BE2C (cell line): ENCODE data around the gene SOX9.

ENCODE experiments used
- DNase-seq: peaks from one replicate; pipeline ENCODE4 v3.0.0-alpha.2; 2020
- H3K27me3 ChIP-seq: fragments of 250-450 bp; sonication (Bioruptor Pico); 2 replicates; pipeline ENCODE4 v1.5.1; 2020; ENCODE audit warnings: mild to moderate bottlenecking
- H3K36me3 ChIP-seq: fragments of 250-450 bp; sonication (Bioruptor Pico); 2 replicates; pipeline ENCODE4 v1.5.1; 2020; ENCODE audit warnings: mild to moderate bottlenecking
- H3K4me1 ChIP-seq: fragments of 250-450 bp; sonication (Bioruptor Pico); 2 replicates; pipeline ENCODE4 v1.5.1; 2020
- H3K4me3 ChIP-seq: 2 replicates; pipeline ENCODE4 v1.5.1; 2011; ENCODE audit warnings: low read depth, low read length
- H3K9me3 ChIP-seq: fragments of 250-450 bp; sonication (Bioruptor Pico); 2 replicates; pipeline ENCODE4 v1.5.1; 2020
- TF ChIP-seq, protein P1 (sequence below): IDR thresholded peaks from 2 replicates; pipeline ENCODE4 v1.5.1; 2012; ENCODE audit warnings: mild to moderate bottlenecking, low read depth, low read length

SOX9 gene

GRCh38 chr17:72142614-72143013, 21.8 kb downstream of the SOX9 start:
- Histone ChIP-seq H3K4me1 (no peaks in the 10 kb centered on the region; the same call in 1 of the 2 replicates), H3K4me3 (no peak overlapping the region), H3K36me3 (no peaks in the 10 kb centered on the region), H3K9me3 (no peaks in the 10 kb centered on the region), H3K27me3 (no peaks in the 10 kb centered on the region)
- no peak for DNase-seq
- TF ChIP-seq, protein P1, sequence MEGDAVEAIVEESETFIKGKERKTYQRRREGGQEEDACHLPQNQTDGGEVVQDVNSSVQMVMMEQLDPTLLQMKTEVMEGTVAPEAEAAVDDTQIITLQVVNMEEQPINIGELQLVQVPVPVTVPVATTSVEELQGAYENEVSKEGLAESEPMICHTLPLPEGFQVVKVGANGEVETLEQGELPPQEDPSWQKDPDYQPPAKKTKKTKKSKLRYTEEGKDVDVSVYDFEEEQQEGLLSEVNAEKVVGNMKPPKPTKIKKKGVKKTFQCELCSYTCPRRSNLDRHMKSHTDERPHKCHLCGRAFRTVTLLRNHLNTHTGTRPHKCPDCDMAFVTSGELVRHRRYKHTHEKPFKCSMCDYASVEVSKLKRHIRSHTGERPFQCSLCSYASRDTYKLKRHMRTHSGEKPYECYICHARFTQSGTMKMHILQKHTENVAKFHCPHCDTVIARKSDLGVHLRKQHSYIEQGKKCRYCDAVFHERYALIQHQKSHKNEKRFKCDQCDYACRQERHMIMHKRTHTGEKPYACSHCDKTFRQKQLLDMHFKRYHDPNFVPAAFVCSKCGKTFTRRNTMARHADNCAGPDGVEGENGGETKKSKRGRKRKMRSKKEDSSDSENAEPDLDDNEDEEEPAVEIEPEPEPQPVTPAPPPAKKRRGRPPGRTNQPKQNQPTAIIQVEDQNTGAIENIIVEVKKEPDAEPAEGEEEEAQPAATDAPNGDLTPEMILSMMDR = no peak

DNA sequence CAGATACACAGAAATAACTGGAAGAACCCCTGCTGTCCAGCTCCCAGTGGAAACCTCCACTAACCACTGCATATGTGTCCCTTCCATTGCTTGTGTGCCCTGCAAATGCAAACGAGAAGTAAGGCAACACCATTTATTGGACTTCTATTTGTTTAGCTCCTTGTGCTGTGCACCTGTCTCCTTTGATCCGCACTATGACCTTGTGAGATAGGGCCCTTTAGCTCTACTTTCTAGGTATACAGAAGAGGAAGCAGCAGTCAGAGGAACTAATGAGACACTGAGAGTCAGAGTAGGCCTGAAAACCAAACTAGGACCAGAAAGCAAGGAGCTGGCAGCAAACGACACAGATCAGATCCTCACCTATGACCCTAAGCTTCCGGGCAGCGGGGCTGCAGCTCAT, 22.4 kb downstream of the SOX9 start:
- H3K36me3 ChIP-seq = no peaks in the 10 kb centered on the region
- no peak overlapping the region for H3K4me3 ChIP-seq
- TF ChIP-seq, protein P1 = no peak
- H3K9me3 ChIP-seq = no peaks in the 10 kb centered on the region
- H3K27me3 ChIP-seq = no peaks in the 10 kb centered on the region
- no peaks in the 10 kb centered on the region; the same call in 1 of the 2 replicates for H3K4me1 ChIP-seq
- no peak for DNase-seq

DNA sequence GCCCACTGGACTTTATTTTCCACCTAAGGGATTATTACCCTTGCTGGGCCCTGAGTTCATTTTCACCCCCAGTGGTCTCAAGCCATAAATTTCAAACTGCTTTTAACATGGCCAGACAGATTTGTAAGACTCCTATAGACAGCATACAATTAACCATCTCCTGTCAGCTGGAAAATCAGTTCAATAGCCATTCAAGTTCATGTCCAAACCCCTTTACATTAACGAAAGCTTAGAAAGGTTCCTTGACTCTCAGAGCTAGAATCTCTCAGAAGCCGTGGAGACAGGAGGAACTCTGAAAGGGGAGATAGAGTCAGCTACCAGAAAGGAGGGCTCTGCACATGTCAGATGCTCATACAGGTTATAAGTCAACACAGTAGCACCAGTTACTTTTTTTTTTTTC, 23.3 kb downstream of the SOX9 start:
- DNase-seq = no peak
- TF ChIP-seq, protein P1 = no peak
- H3K4me3 ChIP-seq = no peak overlapping the region
- H3K9me3 ChIP-seq = no peaks in the 10 kb centered on the region
- no peaks in the 10 kb centered on the region for H3K27me3 ChIP-seq
- H3K4me1 ChIP-seq = no peaks in the 10 kb centered on the region; the same call in 1 of the 2 replicates
- no peaks in the 10 kb centered on the region for H3K36me3 ChIP-seq

- H3K36me3 ChIP-seq = no peaks in the 10 kb centered on the region
- TF ChIP-seq, protein P1 = no peak
- DNase-seq = no peak
- no peak overlapping the region for H3K4me3 ChIP-seq
- no peaks in the 10 kb centered on the region for H3K9me3 ChIP-seq
- no peaks in the 10 kb centered on the region for H3K4me1 ChIP-seq
- no peaks in the 10 kb centered on the region for H3K27me3 ChIP-seq
Observed at GRCh38 chr17:72145562-72145961, 24.7 kb downstream of the SOX9 start.

DNA sequence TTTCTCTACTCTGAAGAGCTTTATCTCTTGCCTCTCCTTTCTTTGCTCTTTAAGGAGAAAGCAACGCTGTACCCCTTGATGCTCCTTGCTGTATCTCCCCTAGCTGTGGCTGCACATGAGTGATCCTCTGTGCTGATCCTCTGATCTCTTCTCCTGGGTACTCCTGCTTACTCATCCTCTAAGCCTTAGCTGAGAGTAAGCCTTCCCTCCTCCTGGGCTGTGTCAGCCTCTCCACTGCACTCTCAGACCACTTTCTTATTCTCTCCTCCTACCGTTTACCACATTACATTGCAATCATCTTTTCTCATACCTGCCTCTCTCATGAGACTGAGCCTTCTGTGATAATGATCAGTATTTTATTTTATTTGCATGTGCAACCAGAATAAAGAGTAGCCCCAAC, 25.1 kb downstream of the SOX9 start:
- no peaks in the 10 kb centered on the region for H3K36me3 ChIP-seq
- no peak for DNase-seq
- no peak overlapping the region for H3K4me3 ChIP-seq
- H3K9me3 ChIP-seq = no peaks in the 10 kb centered on the region
- no peaks in the 10 kb centered on the region for H3K4me1 ChIP-seq
- TF ChIP-seq, protein P1 = no peak
- no peaks in the 10 kb centered on the region for H3K27me3 ChIP-seq

DNA sequence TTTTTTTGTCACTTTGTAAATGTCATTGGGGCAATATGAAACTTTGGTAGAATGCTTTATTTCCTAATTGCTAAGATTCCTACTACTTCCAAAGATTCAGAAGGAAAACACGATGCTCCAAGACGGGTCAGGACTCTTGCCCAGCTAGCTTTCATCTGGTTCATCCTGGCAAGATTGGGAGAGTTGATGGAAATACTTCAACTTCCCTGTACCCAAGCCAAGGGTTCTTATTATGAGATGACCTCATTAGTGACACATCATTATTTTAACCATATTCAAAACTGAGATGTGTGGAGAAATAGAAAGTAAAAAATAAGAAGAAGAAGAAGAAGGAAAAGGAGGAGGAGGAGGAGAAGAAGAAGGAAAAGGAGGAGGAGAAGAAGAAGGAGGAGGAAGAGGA, 25.6 kb downstream of the SOX9 start:
- H3K4me1 ChIP-seq = peaks cover 3% of the 10 kb centered on the region; the same call in 1 of the 2 replicates
- H3K9me3 ChIP-seq = no peaks in the 10 kb centered on the region

More for the DNA sequence above, 25.6 kb downstream of the SOX9 start:
- H3K4me3 ChIP-seq = no peak overlapping the region
- TF ChIP-seq, protein P1 = no peak
- no peak for DNase-seq
- no peaks in the 10 kb centered on the region for H3K36me3 ChIP-seq
- no peaks in the 10 kb centered on the region for H3K27me3 ChIP-seq
